ENCODE measurements around the gene LHX3.

The LHX3 gene

DNA sequence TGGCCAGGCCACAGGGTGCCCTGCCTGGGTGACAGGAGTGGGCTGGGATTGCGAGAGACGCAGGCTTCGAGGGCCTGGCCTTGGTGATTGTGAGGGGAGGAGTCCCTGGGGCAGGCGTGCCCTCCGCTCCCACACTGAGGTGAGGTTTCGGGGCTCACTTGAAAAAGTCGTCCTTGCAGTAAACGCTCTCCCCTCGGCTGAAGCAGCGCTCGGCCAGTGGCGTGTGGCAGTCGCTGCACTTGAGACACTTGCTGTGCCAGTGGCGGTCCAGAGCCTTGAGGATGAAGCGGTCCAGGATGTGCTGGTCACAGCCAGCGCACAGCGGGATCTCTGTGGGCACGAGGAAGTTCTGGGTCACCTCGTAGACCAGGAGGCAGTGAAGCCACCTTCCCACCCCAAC, 4.5 kb downstream of the LHX3 start:
- TF ChIP-seq, protein P1, sequence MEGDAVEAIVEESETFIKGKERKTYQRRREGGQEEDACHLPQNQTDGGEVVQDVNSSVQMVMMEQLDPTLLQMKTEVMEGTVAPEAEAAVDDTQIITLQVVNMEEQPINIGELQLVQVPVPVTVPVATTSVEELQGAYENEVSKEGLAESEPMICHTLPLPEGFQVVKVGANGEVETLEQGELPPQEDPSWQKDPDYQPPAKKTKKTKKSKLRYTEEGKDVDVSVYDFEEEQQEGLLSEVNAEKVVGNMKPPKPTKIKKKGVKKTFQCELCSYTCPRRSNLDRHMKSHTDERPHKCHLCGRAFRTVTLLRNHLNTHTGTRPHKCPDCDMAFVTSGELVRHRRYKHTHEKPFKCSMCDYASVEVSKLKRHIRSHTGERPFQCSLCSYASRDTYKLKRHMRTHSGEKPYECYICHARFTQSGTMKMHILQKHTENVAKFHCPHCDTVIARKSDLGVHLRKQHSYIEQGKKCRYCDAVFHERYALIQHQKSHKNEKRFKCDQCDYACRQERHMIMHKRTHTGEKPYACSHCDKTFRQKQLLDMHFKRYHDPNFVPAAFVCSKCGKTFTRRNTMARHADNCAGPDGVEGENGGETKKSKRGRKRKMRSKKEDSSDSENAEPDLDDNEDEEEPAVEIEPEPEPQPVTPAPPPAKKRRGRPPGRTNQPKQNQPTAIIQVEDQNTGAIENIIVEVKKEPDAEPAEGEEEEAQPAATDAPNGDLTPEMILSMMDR (IDR thresholded peaks at IDR 0.05; ENCODE audit: low read depth, low read length) = no peak
- TF ChIP-seq MYC (IDR thresholded peaks at IDR 0.05; ENCODE audit: low read depth, low read length) (no peak), POLR2A (IDR thresholded peaks at IDR 0.05; ENCODE audit: extremely low read depth, insufficient read length) (no peak)
- TF ChIP-seq, protein P2, sequence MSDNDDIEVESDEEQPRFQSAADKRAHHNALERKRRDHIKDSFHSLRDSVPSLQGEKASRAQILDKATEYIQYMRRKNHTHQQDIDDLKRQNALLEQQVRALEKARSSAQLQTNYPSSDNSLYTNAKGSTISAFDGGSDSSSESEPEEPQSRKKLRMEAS (IDR thresholded peaks at IDR 0.05; ENCODE audit: low read depth, low read length) = no peak
- DNase-seq (ENCODE audit: low read depth) = no peak
- H3K4me3 ChIP-seq (ENCODE audit: low read depth, low read length) = no peak overlapping the region

DNA sequence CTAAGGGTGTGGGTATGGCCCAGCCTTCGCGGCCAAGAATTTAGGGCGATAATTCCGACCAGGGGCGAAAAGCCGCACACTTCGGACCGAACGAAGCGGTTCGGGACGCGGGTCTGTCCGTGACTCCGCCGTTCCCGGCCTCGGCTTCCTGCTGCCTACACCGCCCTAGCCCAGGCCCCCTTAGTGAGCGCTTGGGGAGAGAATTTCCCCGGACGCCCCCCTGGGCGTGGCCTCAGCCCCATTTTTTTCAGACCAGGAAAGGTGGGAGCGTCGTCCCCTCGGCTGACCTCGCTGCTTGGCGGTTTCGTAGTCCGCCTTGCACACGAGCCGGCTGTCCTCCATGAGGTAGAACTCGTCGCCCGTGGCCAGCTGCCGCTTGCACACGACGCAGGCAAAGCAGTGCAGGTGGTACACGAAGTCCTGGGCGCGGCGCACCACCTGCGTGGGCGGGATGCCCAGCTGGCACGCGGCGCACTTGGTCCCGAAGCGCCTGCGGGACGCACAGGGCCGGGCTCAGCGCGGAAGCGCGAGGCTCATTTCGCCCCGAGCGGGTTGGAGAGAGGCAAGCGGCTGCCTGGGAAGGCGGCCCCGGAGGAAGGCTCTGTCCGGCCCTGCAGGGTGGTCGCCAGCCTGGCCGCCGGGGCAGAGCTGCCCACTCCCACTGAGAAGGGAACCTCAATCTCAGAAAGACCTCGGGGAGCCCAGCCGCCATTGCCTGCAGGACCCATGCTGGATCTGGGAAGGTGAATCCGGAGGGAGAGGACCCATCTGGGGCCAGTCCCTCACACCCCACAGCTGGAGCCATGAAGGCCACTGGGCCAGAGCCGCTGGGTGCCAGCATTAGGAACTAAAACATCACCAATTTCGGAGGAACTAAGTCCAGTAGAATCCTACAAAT, 5.3 kb downstream of the LHX3 start:
- no peak for TF ChIP-seq POLR2A (IDR thresholded peaks at IDR 0.05; ENCODE audit: extremely low read depth, insufficient read length)
- TF ChIP-seq, protein P1 (IDR thresholded peaks at IDR 0.05; ENCODE audit: low read depth, low read length) = no peak
- no peak overlapping the region for H3K4me3 ChIP-seq (ENCODE audit: low read depth, low read length)
- DNase-seq (ENCODE audit: low read depth) = no peak

DNA sequence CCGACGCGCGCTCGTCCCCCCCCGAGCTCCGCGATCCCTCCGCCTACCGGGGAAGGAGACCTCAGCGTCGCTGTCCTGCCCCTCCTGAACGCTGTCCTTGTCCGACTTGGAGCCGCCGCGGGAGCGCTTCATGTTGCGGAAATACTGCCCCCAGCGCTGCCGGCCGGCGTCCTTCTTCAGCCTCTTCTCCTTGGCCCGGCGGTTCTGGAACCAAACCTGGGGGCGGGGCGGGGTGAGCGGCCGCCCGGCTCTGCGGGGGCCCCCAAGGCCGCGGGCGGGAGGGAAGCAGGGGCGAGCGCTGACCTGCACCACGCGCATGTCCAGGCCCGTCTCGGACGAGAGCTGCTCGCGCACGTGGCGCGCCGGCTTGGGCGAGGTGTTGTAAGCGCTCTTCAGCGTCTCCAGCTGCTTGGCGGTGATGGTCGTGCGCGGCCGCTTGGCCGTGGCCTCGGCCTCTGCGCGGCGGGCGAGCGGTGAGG, 6.3 kb downstream of the LHX3 start:
- DNase-seq (ENCODE audit: low read depth) = no peak
- no peak overlapping the region for H3K4me3 ChIP-seq (ENCODE audit: low read depth, low read length)
- TF ChIP-seq POLR2A (IDR thresholded peaks at IDR 0.05; ENCODE audit: extremely low read depth, insufficient read length) (no peak), MYC (IDR thresholded peaks at IDR 0.05; ENCODE audit: low read depth, low read length) (no peak)
- TF ChIP-seq, protein P1 (IDR thresholded peaks at IDR 0.05; ENCODE audit: low read depth, low read length) = no peak
- TF ChIP-seq, protein P2 (IDR thresholded peaks at IDR 0.05; ENCODE audit: low read depth, low read length) = no peak

DNA sequence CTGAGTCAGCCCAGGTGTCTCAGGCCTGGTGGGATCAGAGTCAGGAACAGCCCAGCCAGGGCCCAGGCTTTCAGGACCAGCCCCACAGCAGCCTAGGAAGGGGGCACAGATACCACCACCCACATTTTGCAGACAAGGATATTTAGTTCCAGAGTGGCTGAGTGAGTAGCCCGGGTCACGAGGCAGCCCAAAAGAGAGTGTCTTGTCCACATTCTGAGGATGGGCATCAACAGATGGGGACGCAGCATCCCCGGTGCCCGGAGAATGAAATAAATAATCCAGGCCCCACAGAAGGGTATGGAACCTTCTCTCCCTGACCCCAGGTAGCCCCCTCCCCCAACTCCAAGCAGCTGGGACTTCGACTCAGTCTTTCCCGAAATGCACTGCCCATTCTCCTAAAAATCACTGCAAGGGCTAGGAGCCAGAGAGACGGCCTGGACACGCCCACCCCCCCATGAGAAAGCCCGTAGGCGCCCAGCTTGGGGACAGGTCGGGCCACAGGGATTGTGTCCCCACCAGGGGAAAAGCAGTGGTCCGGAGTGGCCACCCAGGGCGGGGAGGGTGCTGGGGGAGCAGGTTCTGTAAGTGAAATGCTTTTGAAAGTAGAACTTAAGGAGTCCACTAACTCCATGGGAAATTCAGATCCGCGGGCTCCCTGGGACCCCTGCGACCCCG, 6.9 kb downstream of the LHX3 start:
- TF ChIP-seq, protein P2 (IDR thresholded peaks at IDR 0.05; ENCODE audit: low read depth, low read length) = no peak
- TF ChIP-seq MYC (IDR thresholded peaks at IDR 0.05; ENCODE audit: low read depth, low read length) = no peak
- TF ChIP-seq POLR2A (IDR thresholded peaks at IDR 0.05; ENCODE audit: extremely low read depth, insufficient read length) = no peak
- TF ChIP-seq, protein P1 (IDR thresholded peaks at IDR 0.05; ENCODE audit: low read depth, low read length) = no peak
- no peak overlapping the region for H3K4me3 ChIP-seq (ENCODE audit: low read depth, low read length)
- no peak for DNase-seq (ENCODE audit: low read depth)

DNA sequence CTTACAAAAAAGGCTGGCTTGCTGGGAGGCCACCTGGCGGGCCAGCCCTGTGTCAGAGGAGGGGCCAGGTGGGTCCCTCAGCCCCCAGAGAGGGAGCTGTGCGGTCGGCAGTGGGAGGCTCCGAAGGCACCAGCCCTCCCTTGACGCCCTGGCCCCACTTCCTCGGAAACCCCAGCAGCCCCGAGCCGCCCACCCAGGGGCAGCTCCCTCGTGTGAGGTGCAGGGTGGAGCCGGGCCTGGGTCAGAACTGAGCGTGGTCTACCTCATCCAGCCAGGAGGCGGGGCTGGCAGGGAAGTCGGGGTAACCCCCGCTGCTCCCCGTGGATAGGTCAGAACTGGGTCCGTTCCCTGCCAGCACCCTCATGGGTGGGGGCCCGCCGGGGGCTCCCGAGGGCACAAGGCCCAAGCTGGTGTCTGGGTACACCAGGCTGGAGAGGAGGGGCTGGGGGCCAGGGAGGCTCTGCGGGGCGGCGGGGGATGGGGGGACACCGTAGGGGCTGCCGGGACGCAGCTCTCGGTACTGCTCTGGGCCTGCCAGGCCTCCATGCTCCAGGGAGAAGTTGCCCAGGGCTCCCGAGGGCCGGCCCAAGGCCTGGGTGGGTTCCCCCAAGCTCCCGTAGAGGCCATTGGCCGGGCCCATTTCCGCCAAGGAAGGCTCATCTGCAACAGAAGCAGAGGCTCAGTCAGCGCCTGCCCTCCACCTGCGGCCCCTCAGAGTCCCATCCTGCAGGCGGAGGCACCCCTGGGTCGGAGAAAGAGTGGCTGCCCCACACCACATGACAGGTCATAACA, 7.6 kb downstream of the LHX3 start:
- no peak overlapping the region for H3K4me3 ChIP-seq (ENCODE audit: low read depth, low read length)
- DNase-seq (ENCODE audit: low read depth) = no peak

More for the DNA sequence above, 7.6 kb downstream of the LHX3 start:
- TF ChIP-seq POLR2A (IDR thresholded peaks at IDR 0.05; ENCODE audit: extremely low read depth, insufficient read length) (no peak), MYC (IDR thresholded peaks at IDR 0.05; ENCODE audit: low read depth, low read length) (no peak)
- TF ChIP-seq, protein P1 (IDR thresholded peaks at IDR 0.05; ENCODE audit: low read depth, low read length) = no peak
- TF ChIP-seq, protein P2 (IDR thresholded peaks at IDR 0.05; ENCODE audit: low read depth, low read length) = no peak

Measured in NB4 (cell line).